ENCODE measurements around the gene GAB1. TPM values are rescaled to one million over a fixed set of nuclear protein-coding genes. Genes with fewer than 3 reads are reported as not detected.

Gene GAB1
- total and polyA plus RNA-seq, 9 donors: 10.7 to 50.3 (median 32.4) TPM

DNA sequence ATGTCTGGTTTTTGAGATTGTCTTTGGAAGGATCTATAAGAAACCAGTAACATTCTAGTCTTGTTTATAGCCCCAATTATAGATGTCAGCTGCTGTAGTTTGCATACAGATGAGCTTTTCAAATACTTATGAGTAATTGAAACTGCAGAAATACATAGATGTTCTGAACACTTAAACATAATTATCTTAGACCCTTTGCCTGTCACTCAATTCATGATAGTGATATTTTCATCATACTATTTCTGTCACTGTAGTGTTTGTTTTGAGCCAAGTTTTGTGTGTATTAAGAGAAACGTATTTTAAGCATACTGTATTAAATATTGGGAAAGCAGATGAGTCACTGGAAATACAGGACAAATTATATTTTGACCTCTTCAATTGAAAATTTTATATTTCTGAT lies 107.1 kb downstream of the GAB1 start:
- no peak for DNase-seq
- 37 to 52% (median 51%) methylated on average over 1 of the region's 1 CpG for WGBS, 3 donors

DNA sequence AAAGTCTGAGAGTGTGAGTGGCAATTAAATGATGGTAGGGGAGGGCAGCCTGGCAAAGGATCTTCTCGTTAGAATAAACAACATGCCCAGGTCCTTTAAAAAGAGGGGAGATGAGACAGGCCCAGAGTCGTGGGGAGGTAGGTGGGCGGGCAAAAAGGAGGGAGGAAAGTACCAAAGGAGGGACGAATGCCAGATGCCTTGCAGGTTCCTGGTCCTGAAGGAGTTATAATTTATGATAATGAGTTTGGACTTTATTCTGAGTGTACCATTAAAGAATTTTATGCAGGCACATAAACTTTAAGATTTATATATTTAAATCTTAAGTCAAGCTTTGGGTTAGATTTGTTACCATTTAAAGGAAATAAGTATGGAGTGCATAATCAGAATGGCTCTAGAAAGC lies 114.5 kb downstream of the GAB1 start:
- Histone ChIP-seq H3K9me3 (no peaks in the 10 kb centered on the region), H3K4me1 (ENCODE audit: insufficient read depth) (peaks cover 2% of the 10 kb centered on the region), H3K27ac (no peak overlapping the region), H3K27me3 (no peaks in the 10 kb centered on the region), H3K4me3 (no peak overlapping the region), H3K36me3 (no peaks in the 10 kb centered on the region)
- no peak for DNase-seq
- WGBS, 3 donors: 70 to 78% (median 74%) methylated on average over 4 of the region's 4 CpGs
- intact Hi-C loops (cut with DNase I): no loop called here
- TF ChIP-seq POLR2A (IDR thresholded peaks at IDR 0.05) (no peak), CTCF (IDR thresholded peaks at IDR 0.05) (no peak), EP300 (IDR thresholded peaks at IDR 0.05) (no peak)

More for the DNA sequence above, 107.1 kb downstream of the GAB1 start:
- no peak overlapping the region for H3K27ac ChIP-seq
- no peaks in the 10 kb centered on the region for H3K4me1 ChIP-seq (ENCODE audit: insufficient read depth)
- TF ChIP-seq CTCF (IDR thresholded peaks at IDR 0.05) (no peak), POLR2A (IDR thresholded peaks at IDR 0.05) (no peak), EP300 (IDR thresholded peaks at IDR 0.05) (no peak)
- intact Hi-C loops (cut with DNase I): no loop called here
- no peaks in the 10 kb centered on the region for H3K27me3 ChIP-seq
- H3K36me3 ChIP-seq: no peaks in the 10 kb centered on the region
- H3K9me3 ChIP-seq: no peaks in the 10 kb centered on the region
- H3K4me3 ChIP-seq: no peak overlapping the region

DNA sequence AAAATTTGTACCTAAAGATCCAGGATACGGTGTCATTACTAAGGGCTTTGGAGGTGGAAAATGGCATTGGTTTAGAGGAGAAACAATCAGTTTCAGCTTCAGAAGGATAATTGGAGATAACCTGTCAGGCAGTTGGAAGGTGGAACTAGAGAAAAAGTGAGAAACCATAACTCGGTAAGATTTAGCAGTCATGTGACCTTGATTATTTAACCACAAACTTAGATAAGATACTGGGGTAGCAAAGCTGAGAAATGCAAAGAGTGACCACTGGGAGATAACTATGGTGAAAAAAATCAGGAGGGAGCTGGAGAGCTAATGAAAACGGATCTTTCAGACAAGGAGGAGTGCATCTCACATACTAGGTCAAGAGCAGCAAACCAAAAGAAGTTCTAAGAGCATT lies 118.5 kb downstream of the GAB1 start:
- intact Hi-C loops (cut with DNase I): no loop called here
- Histone ChIP-seq H3K27ac (no peak overlapping the region), H3K9me3 (no peaks in the 10 kb centered on the region), H3K36me3 (no peaks in the 10 kb centered on the region), H3K4me1 (ENCODE audit: insufficient read depth) (peaks cover 2% of the 10 kb centered on the region), H3K4me3 (no peak overlapping the region), H3K27me3 (no peaks in the 10 kb centered on the region)
- WGBS, 3 donors: 31 to 44% (median 32%) methylated on average over 3 of the region's 3 CpGs
- DNase-seq: no peak
- no peak for TF ChIP-seq CTCF (IDR thresholded peaks at IDR 0.05)
- TF ChIP-seq EP300 (IDR thresholded peaks at IDR 0.05): no peak
- no peak for TF ChIP-seq POLR2A (IDR thresholded peaks at IDR 0.05)

DNA sequence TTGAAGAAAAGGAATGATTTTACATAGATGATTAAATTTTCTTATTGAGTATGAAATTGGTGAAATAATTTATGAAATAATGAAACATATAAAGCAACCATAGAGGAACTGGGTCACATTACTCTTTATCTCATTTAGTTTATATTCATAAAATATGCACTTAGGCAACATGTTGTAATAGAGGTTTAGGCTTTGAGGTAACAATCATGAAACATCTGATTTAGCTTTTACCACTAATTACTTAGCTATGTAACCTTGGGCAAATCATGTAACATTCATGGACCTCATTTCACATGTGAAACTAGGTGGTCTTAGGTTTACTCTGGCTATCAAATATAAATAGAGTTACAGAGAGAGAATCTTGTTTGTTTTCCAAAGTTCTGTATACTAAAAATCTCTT lies 122.3 kb downstream of the GAB1 start:
- H3K36me3 ChIP-seq: no peaks in the 10 kb centered on the region
- DNase-seq: no peak
- intact Hi-C loops (cut with DNase I): no loop called here
- no peaks in the 10 kb centered on the region for H3K27me3 ChIP-seq
- no peak for TF ChIP-seq POLR2A (IDR thresholded peaks at IDR 0.05)
- TF ChIP-seq EP300 (IDR thresholded peaks at IDR 0.05): no peak
- TF ChIP-seq CTCF (IDR thresholded peaks at IDR 0.05): no peak
- peaks cover 2% of the 10 kb centered on the region for H3K4me1 ChIP-seq (ENCODE audit: insufficient read depth)
- H3K9me3 ChIP-seq: no peaks in the 10 kb centered on the region
- no peak overlapping the region for H3K4me3 ChIP-seq
- H3K27ac ChIP-seq: no peak overlapping the region

Measured in ovary (tissue), 9 donors.